ENCODE data around the gene PEAR1.

The PEAR1 gene

DNA sequence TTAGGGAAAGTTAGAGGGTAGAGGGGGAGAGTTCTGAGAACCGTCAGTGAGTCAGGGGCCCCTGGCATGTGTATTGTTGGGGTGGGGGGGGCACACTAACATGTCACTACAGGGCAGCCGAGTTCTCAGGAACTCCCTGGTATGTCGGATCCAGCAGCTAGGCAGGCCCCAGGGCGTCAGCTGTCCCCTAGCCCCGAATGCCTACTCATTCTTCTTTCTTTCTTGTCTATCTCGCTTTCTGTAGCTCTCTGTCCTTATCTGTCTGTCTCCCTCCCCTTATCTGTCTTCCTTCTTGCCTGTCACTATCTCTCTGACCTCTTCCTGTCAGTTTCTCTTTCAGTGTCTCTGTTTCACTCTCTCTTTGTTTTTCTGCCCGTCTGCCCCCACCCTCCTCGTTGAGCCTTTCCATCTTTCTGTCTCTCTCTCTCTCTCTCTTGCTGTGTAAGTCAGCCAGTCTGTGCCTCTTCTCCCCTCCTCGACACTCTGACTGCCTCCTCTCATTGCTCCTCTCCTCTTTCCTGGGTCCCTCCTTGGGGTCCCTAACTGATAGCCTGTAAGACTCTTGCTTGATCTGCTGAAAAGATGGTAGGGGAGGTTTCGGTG lies 30.4 kb upstream of the PEAR1 start:
- H3K79me2 ChIP-seq (ENCODE audit: insufficient read depth, low read length) = no peaks in the 10 kb centered on the region
- ATAC-seq (ENCODE audit: insufficient read depth, low read depth) (no peak), DNase-seq (no peak)
- H3K4me1 ChIP-seq (ENCODE audit: insufficient read depth, low read length) = peaks cover 20% of the 10 kb centered on the region
- TF ChIP-seq, protein P1, sequence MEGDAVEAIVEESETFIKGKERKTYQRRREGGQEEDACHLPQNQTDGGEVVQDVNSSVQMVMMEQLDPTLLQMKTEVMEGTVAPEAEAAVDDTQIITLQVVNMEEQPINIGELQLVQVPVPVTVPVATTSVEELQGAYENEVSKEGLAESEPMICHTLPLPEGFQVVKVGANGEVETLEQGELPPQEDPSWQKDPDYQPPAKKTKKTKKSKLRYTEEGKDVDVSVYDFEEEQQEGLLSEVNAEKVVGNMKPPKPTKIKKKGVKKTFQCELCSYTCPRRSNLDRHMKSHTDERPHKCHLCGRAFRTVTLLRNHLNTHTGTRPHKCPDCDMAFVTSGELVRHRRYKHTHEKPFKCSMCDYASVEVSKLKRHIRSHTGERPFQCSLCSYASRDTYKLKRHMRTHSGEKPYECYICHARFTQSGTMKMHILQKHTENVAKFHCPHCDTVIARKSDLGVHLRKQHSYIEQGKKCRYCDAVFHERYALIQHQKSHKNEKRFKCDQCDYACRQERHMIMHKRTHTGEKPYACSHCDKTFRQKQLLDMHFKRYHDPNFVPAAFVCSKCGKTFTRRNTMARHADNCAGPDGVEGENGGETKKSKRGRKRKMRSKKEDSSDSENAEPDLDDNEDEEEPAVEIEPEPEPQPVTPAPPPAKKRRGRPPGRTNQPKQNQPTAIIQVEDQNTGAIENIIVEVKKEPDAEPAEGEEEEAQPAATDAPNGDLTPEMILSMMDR (IDR thresholded peaks at IDR 0.05; ENCODE audit: borderline replicate concordance, extremely low read depth, low read length, poor library complexity, severe bottlenecking) = no peak
- no peak for TF ChIP-seq EZH2 (IDR thresholded peaks at IDR 0.05; ENCODE audit: borderline replicate concordance, low read depth, low read length, severe bottlenecking)
- H4K20me1 ChIP-seq (ENCODE audit: insufficient read depth, low read length) = peaks cover 11% of the 10 kb centered on the region
- H3K27me3 ChIP-seq (ENCODE audit: insufficient read depth, low read length, poor library complexity) = peaks cover 42% of the 10 kb centered on the region
- H3K4me2 ChIP-seq (ENCODE audit: insufficient read depth, low read length) = no peak overlapping the region
- H3K9me3 ChIP-seq (ENCODE audit: insufficient read depth, low read length, severe bottlenecking) = no peaks in the 10 kb centered on the region
- no peak overlapping the region for H2AFZ ChIP-seq (ENCODE audit: low read depth, low read length)
- no peak overlapping the region for H3K27ac ChIP-seq (ENCODE audit: low read length)
- H3K36me3 ChIP-seq (ENCODE audit: insufficient read depth, low read length) = no peaks in the 10 kb centered on the region
- no peak overlapping the region for H3K9ac ChIP-seq (ENCODE audit: low read depth, low read length)
- no peak overlapping the region for H3K4me3 ChIP-seq (ENCODE audit: low read depth in 1 of 2, low read length in 2 of 2)

DNA sequence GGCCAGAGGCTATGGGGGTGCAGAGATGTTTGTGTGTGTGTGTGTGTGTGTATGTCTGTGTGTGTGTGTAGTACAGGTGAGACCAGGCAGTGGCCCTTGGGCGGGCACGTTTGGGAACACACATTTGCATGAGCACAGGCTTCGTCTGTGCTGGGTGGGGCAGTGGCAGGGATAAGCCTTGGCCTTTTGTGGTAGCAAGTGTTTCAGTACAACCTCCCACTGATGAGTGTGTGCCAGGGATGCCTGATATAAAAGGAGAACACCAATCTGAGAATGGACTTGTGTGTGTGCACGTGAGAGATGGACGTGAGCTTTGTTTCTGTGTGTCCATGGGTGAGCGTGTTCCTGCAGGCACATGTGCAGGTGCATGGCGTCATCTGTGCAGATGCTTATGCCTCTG lies 29.9 kb upstream of the PEAR1 start:
- TF ChIP-seq EZH2 (IDR thresholded peaks at IDR 0.05; ENCODE audit: borderline replicate concordance, low read depth, low read length, severe bottlenecking) = no peak
- TF ChIP-seq, protein P1 (IDR thresholded peaks at IDR 0.05; ENCODE audit: borderline replicate concordance, extremely low read depth, low read length, poor library complexity, severe bottlenecking) = no peak
- Histone ChIP-seq H3K4me2 (ENCODE audit: insufficient read depth, low read length) (no peak overlapping the region), H3K4me1 (ENCODE audit: insufficient read depth, low read length) (peaks cover 20% of the 10 kb centered on the region)

DNA sequence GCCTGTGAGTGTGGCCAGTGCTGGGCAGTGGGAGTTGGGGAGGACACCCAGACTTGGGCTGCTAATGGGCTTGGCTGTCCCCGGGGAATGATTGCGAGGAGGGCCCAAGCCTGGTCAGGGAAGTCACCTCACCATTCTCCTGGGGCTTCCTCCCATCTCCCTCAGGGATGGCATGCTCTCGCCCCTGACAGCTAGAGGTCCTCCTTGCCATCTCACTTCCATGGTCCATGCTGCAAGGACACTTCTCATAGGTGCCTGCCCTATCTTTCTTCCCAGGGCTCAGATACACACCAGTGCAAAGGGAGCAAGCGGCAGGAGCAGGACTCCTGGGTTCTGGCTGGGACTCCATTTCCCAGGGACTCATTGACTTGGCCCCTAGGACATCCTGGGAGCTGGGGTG lies 28.7 kb upstream of the PEAR1 start:
- H3K4me1 ChIP-seq (ENCODE audit: insufficient read depth, low read length) = peaks cover 20% of the 10 kb centered on the region
- H3K27ac ChIP-seq (ENCODE audit: low read length) = no peak overlapping the region
- H3K4me3 ChIP-seq (ENCODE audit: low read depth in 1 of 2, low read length in 2 of 2) = no peak overlapping the region
- peaks cover 8% of the 10 kb centered on the region; the same call in 1 of the 2 replicates for H4K20me1 ChIP-seq (ENCODE audit: insufficient read depth, low read length)
- no peak overlapping the region for H2AFZ ChIP-seq (ENCODE audit: low read depth, low read length)
- H3K36me3 ChIP-seq (ENCODE audit: insufficient read depth, low read length) = no peaks in the 10 kb centered on the region
- TF ChIP-seq, protein P1 (IDR thresholded peaks at IDR 0.05; ENCODE audit: borderline replicate concordance, extremely low read depth, low read length, poor library complexity, severe bottlenecking) = no peak
- TF ChIP-seq EZH2 (IDR thresholded peaks at IDR 0.05; ENCODE audit: borderline replicate concordance, low read depth, low read length, severe bottlenecking) = no peak
- H3K27me3 ChIP-seq (ENCODE audit: insufficient read depth, low read length, poor library complexity) = peaks cover 27% of the 10 kb centered on the region
- no peak for ATAC-seq (ENCODE audit: insufficient read depth, low read depth)
- DNase-seq = no peak
- no peaks in the 10 kb centered on the region for H3K9me3 ChIP-seq (ENCODE audit: insufficient read depth, low read length, severe bottlenecking)
- H3K79me2 ChIP-seq (ENCODE audit: insufficient read depth, low read length) = no peaks in the 10 kb centered on the region
- H3K9ac ChIP-seq (ENCODE audit: low read depth, low read length) = no peak overlapping the region
- H3K4me2 ChIP-seq (ENCODE audit: insufficient read depth, low read length) = no peak overlapping the region

More for the DNA sequence above, 29.9 kb upstream of the PEAR1 start:
- no peaks in the 10 kb centered on the region for H3K9me3 ChIP-seq (ENCODE audit: insufficient read depth, low read length, severe bottlenecking)
- H3K9ac ChIP-seq (ENCODE audit: low read depth, low read length) = no peak overlapping the region
- no peak overlapping the region for H3K4me3 ChIP-seq (ENCODE audit: low read depth in 1 of 2, low read length in 2 of 2)
- no peak overlapping the region for H3K27ac ChIP-seq (ENCODE audit: low read length)
- peaks cover 36% of the 10 kb centered on the region for H3K27me3 ChIP-seq (ENCODE audit: insufficient read depth, low read length, poor library complexity)
- DNase-seq (no peak), ATAC-seq (ENCODE audit: insufficient read depth, low read depth) (no peak)
- no peaks in the 10 kb centered on the region for H3K79me2 ChIP-seq (ENCODE audit: insufficient read depth, low read length)
- no peak overlapping the region for H2AFZ ChIP-seq (ENCODE audit: low read depth, low read length)
- no peaks in the 10 kb centered on the region for H3K36me3 ChIP-seq (ENCODE audit: insufficient read depth, low read length)
- H4K20me1 ChIP-seq (ENCODE audit: insufficient read depth, low read length) = peaks cover 11% of the 10 kb centered on the region
